IPS-18a (cell line): ENCODE results near the gene RASSF10.

ENCODE experiments used
- H3K27ac ChIP-seq: one replicate; pipeline ENCODE4 v1.5.1; 2013; ENCODE audit warnings: low read length
- H3K27me3 ChIP-seq: one replicate; pipeline ENCODE4 v1.6.1; 2013; ENCODE audit warnings: mild to moderate bottlenecking, low read length; ENCODE audit not compliant: control insufficient read depth, insufficient read depth
- H3K36me3 ChIP-seq: one replicate; pipeline ENCODE4 v1.6.1; 2013; ENCODE audit warnings: low read depth, low read length; ENCODE audit not compliant: control insufficient read depth
- H3K4me1 ChIP-seq: one replicate; pipeline ENCODE4 v1.6.1; 2013; ENCODE audit warnings: low read depth, low read length; ENCODE audit not compliant: control insufficient read depth
- H3K4me3 ChIP-seq: one replicate; pipeline ENCODE4 v1.5.1; 2013; ENCODE audit warnings: low read length
- H3K9ac ChIP-seq: one replicate; pipeline ENCODE4 v1.6.1; 2013; ENCODE audit warnings: mild to moderate bottlenecking, low read length, moderate library complexity
- H3K9me3 ChIP-seq: one replicate; pipeline ENCODE4 v1.6.1; 2013; ENCODE audit warnings: low read depth, low read length; ENCODE audit not compliant: control insufficient read depth

The RASSF10 gene

GRCh38 chr11:13045734-13046133 is 36.6 kb downstream of the RASSF10 start:
- Histone ChIP-seq H3K27ac (no peak overlapping the region), H3K27me3 (no peaks in the 10 kb centered on the region), H3K9ac (no peak overlapping the region), H3K4me1 (no peaks in the 10 kb centered on the region), H3K36me3 (no peaks in the 10 kb centered on the region), H3K4me3 (no peak overlapping the region), H3K9me3 (no peaks in the 10 kb centered on the region)

- no peaks in the 10 kb centered on the region for H3K4me1 ChIP-seq
- no peaks in the 10 kb centered on the region for H3K36me3 ChIP-seq
- H3K9me3 ChIP-seq: no peaks in the 10 kb centered on the region
- no peaks in the 10 kb centered on the region for H3K27me3 ChIP-seq
- H3K4me3 ChIP-seq: no peak overlapping the region
- no peak overlapping the region for H3K9ac ChIP-seq
- no peak overlapping the region for H3K27ac ChIP-seq
These were observed 37.8 kb downstream of the RASSF10 start for GRCh38 chr11:13046637-13047570.

GRCh38 chr11:13047884-13048283 is 38.8 kb downstream of the RASSF10 start:
- Histone ChIP-seq H3K9me3 (no peaks in the 10 kb centered on the region), H3K4me3 (no peak overlapping the region), H3K4me1 (no peaks in the 10 kb centered on the region), H3K27ac (no peak overlapping the region), H3K36me3 (no peaks in the 10 kb centered on the region), H3K9ac (no peak overlapping the region), H3K27me3 (no peaks in the 10 kb centered on the region)

- H3K27me3 ChIP-seq: no peaks in the 10 kb centered on the region
- H3K9me3 ChIP-seq: no peaks in the 10 kb centered on the region
- no peak overlapping the region for H3K27ac ChIP-seq
- no peaks in the 10 kb centered on the region for H3K36me3 ChIP-seq
- H3K4me3 ChIP-seq: no peak overlapping the region
- no peak overlapping the region for H3K9ac ChIP-seq
- H3K4me1 ChIP-seq: no peaks in the 10 kb centered on the region
These were observed 42.1 kb downstream of the RASSF10 start for GRCh38 chr11:13051257-13051656.

- H3K4me1 ChIP-seq: no peaks in the 10 kb centered on the region
- no peak overlapping the region for H3K27ac ChIP-seq
- H3K27me3 ChIP-seq: no peaks in the 10 kb centered on the region
- H3K36me3 ChIP-seq: no peaks in the 10 kb centered on the region
- no peak overlapping the region for H3K9ac ChIP-seq
- no peak overlapping the region for H3K4me3 ChIP-seq
- no peaks in the 10 kb centered on the region for H3K9me3 ChIP-seq
These were observed 43.0 kb downstream of the RASSF10 start for GRCh38 chr11:13052130-13052571.

GRCh38 chr11:13053255-13053917 is 44.3 kb downstream of the RASSF10 start:
- no peak overlapping the region for H3K4me3 ChIP-seq

GRCh38 chr11:13054278-13054677 is 45.2 kb downstream of the RASSF10 start:
- no peak overlapping the region for H3K27ac ChIP-seq
- H3K4me3 ChIP-seq: no peak overlapping the region
- no peaks in the 10 kb centered on the region for H3K36me3 ChIP-seq
- H3K9ac ChIP-seq: no peak overlapping the region
- H3K9me3 ChIP-seq: no peaks in the 10 kb centered on the region
- no peaks in the 10 kb centered on the region for H3K4me1 ChIP-seq
- H3K27me3 ChIP-seq: no peaks in the 10 kb centered on the region

More at GRCh38 chr11:13053255-13053917, 44.3 kb downstream of the RASSF10 start:
- Histone ChIP-seq H3K4me1 (no peaks in the 10 kb centered on the region), H3K9ac (no peak overlapping the region), H3K27me3 (no peaks in the 10 kb centered on the region), H3K36me3 (no peaks in the 10 kb centered on the region), H3K27ac (no peak overlapping the region), H3K9me3 (no peaks in the 10 kb centered on the region)

GRCh38 chr11:13055200-13055599 is 46.1 kb downstream of the RASSF10 start:
- Histone ChIP-seq H3K27ac (no peak overlapping the region), H3K9ac (no peak overlapping the region), H3K9me3 (no peaks in the 10 kb centered on the region), H3K4me1 (no peaks in the 10 kb centered on the region), H3K4me3 (no peak overlapping the region), H3K27me3 (no peaks in the 10 kb centered on the region), H3K36me3 (no peaks in the 10 kb centered on the region)

- H3K9ac ChIP-seq: no peak overlapping the region
- no peak overlapping the region for H3K4me3 ChIP-seq
- no peaks in the 10 kb centered on the region for H3K4me1 ChIP-seq
- H3K27ac ChIP-seq: no peak overlapping the region
- H3K9me3 ChIP-seq: no peaks in the 10 kb centered on the region
- H3K27me3 ChIP-seq: no peaks in the 10 kb centered on the region
- no peaks in the 10 kb centered on the region for H3K36me3 ChIP-seq
These were observed 52.3 kb downstream of the RASSF10 start for GRCh38 chr11:13061294-13061990.
